Neural cell (in vitro differentiated cells): ENCODE measurements around the gene ST3GAL3.

Experiments used
- POLR2AphosphoS5 ChIP-seq: IDR thresholded peaks from 2 replicates; pipeline ENCODE4 v1.6.1; 2012
- TF ChIP-seq, protein P1 (sequence below): fragments of 450-650 bp; IDR thresholded peaks from 2 replicates; pipeline ENCODE4 v1.5.1; 2014; ENCODE audit warnings: antibody characterized with exemption, mild to moderate bottlenecking, moderate library complexity; ENCODE audit not compliant: poor library complexity, severe bottlenecking

DNA sequence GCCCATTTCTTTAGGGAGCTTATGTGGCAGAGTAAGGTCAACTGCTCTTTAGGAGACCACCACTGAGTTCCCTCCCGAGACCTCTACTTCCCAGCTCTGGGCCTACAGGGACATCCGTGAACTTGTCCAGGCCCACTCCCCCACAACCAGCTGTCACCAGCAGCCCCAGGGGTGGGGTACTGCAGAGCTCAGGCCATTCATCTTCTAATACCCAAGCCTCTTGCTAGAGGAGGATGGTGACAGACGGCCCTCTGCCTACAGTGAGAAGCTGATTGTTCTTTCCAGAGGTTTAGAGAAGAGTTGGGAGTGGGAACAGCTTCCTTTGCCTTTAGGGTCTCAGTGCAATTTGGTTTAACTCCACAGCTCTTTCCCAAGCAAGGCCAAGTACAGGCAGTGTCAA lies 193.1 kb downstream of the ST3GAL3 start:
- TF ChIP-seq, protein P1, sequence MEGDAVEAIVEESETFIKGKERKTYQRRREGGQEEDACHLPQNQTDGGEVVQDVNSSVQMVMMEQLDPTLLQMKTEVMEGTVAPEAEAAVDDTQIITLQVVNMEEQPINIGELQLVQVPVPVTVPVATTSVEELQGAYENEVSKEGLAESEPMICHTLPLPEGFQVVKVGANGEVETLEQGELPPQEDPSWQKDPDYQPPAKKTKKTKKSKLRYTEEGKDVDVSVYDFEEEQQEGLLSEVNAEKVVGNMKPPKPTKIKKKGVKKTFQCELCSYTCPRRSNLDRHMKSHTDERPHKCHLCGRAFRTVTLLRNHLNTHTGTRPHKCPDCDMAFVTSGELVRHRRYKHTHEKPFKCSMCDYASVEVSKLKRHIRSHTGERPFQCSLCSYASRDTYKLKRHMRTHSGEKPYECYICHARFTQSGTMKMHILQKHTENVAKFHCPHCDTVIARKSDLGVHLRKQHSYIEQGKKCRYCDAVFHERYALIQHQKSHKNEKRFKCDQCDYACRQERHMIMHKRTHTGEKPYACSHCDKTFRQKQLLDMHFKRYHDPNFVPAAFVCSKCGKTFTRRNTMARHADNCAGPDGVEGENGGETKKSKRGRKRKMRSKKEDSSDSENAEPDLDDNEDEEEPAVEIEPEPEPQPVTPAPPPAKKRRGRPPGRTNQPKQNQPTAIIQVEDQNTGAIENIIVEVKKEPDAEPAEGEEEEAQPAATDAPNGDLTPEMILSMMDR: no peak
- no peak for TF ChIP-seq POLR2AphosphoS5
